Measurements from ENCODE around the gene PFKFB3.
A peak's percentile ranks its signal among the peaks of the same experiment; 100 is the strongest.
"Not testable (repeated sequence)": the region's sequence is repeated elsewhere in the genome, so short reads cannot be mapped to it uniquely, and the experiment has no call there.

PFKFB3 gene

GRCh38 chr10:6203331-6204062, 765 bp downstream of the PFKFB3 start:
- peak; percentile 47 for DNase-seq

- peak; percentile 51 for DNase-seq
These were observed 1.3 kb downstream of the PFKFB3 start for GRCh38 chr10:6204063-6204340.

- no peak for DNase-seq
These were observed 1.8 kb downstream of the PFKFB3 start for GRCh38 chr10:6204341-6205191.

GRCh38 chr10:6206486-6206885, 3.8 kb downstream of the PFKFB3 start:
- DNase-seq, result not testable (repeated sequence)

DNA sequence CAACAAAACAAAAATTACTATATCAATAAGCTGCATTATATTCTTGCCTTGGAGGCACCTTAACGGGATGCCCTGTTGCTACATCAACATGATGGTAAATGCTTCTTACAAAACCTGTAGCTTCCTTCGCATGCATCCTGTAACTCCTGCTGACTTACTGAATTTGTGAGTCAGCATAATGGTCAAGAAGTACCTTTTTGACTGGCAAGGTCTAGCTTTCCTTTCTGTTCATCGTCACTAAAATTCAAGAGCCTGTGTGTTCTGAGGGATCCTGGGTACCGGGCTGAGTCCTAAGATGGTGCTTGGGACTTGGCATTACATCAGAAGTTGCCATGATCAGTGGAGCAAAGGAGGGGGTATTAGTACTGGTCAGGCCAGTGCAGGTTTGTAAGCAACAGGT, 4.9 kb downstream of the PFKFB3 start:
- DNase-seq, result peak; percentile 69

DNA sequence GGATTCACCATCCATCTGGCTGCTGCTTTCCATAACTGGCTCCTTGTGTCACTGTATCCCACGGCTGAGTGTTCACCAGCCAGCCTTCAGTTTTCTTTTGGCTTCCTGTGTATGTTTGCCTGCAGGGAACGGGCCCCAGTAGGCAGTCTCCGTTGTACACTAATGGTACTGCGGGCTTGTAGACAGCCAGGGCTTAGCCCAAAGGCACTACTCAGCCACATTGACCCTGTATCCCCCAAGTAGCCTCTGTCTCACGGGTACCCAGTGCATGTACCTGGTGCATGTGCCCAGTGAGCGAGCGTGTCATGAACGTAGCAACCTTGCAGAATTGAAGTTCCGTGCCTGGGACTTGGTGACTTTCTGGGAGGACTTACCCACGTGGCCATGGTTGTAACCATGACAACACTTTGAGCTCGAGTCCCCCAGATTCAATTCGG, 6.1 kb downstream of the PFKFB3 start:
- DNase-seq, result no peak

- no peak for DNase-seq
These were observed 8.6 kb downstream of the PFKFB3 start for GRCh38 chr10:6211341-6211670.

GRCh38 chr10:6211671-6212635, 9.2 kb downstream of the PFKFB3 start:
- DNase-seq, result no peak

DNA sequence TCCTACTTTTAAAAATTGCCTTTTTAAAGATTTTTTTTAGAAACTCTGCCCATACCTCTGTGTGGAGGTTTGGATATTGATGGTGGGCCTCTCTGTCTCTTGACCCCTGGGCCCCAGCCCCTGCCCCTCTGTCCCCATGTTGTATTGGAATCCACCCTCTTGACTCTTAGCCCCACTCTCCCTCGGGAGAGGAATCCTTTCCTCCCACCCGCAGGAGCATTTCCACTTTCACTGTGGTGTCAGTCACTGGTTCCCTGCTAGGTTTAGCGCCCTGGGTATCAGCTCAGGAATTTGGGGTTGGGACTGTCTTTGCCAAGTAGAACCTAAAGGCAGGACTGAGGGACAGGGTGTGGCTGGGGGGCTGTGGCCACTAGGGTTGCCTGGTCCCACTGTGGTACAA, 10.1 kb downstream of the PFKFB3 start:
- no peak for DNase-seq

GRCh38 chr10:6213257-6213905, 10.6 kb downstream of the PFKFB3 start:
- no peak for DNase-seq

GRCh38 chr10:6213908-6214307, 11.2 kb downstream of the PFKFB3 start:
- no peak for DNase-seq

DNA sequence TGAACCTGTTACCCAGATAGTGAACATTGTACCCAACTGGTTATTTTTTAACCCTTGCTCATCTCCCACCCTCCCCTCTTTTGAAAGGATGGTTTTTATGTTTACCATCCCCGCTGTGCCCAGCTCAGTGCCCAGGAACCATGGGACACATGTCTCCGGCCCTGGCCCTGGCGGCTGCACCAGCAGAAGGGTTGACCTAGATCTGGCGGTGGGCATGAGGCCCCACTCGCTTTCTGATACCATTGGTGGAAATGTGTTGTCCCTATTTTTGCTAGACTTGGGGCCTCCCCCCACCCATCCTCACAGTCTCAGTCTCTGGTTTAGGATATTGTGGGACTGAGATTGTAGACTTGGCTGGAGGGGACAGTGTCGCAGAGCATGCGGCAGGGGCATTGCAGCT, 11.9 kb downstream of the PFKFB3 start:
- DNase-seq, result no peak

DNA sequence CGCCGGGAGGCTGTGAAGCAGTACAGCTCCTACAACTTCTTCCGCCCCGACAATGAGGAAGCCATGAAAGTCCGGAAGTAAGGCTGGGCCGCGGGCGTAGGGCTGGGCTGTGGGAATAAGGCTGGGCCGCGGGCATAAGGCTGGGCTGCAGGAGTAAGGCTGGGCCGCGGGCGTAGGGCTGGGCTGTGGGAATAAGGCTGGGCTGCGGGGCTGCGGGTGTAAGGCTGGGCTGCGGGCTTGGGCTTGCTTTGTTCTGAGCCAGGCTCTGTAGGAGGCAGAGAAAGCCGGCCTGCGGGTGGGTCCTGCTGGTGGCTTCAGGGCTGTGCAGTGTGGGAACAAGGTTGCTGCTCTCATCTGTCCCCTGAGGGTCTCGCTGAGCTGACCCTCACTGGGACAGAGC, 12.5 kb downstream of the PFKFB3 start:
- no peak for DNase-seq

- no peak for DNase-seq
These were observed 13.2 kb downstream of the PFKFB3 start for GRCh38 chr10:6215683-6216484.

GRCh38 chr10:6216916-6217315, 14.2 kb downstream of the PFKFB3 start:
- DNase-seq, result no peak

DNA sequence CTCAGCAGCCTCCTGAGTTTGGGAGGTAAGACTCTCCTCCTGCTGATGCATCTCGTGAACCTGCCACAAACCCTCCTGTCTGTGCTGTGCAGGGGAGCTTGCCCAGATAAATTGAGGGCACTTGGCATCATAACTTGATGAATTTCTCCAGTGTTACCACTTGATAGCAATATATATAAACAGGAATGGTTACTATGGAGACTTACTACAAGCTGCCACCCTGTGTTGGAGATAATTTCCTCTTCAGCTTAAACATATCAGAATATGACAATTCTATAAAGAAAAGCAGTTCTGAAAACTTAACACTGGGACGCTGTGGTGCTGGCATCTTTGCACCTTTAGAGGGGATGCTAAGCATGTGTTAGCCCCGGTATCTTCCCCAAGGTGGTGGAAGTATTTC, 14.9 kb downstream of the PFKFB3 start:
- DNase-seq, result no peak

DNA sequence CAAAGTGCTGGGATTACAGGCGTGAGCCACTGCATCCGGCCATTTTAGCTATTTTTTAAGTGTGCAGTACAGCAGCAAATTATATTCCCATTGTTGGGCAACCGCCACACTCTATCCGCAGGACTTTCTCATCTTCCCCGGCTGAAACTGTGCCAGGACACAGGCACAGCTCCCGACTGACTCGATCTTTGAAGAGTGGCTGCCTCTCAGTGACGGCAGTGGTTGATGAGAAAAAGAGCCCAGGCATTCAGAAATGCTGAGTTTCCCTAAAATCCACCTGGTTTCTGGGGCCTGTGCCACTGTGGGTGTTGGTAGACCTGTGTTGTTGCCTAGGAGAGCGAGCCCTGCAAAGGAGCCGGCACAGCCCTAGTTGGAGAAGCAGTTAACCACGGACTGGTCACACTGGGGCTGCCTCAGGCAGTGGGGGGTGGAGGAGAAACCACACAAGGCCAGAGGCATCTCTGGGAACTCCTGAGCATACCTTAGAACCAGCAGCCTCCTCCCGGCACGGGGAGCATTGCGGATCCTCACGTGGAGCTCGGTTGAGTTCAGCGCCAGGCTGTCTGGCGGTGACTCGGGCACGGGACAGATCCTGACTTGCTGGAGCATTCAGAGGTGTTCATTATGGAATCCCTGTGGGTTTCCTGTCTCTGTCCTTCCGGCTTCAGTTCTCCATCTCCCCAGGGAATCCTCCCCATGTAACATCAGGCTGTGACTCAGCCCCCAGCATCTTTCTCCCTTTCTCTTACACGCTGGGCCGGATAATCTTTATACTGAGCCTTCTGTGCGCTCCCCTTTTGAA, 16.2 kb downstream of the PFKFB3 start:
- no peak for DNase-seq

DNA sequence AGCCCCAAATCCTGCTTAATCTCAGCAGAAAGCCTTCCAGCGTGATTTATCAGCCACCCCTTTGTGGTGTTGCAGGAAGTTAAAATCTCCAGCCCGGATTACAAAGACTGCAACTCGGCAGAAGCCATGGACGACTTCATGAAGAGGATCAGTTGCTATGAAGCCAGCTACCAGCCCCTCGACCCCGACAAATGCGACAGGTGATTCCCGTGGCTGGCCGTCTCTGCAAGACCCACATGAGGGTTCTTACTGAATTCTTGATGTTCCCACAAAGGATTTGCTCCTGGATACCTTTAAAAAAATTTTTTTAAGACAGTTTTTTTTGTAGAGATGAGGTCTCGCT, 16.7 kb downstream of the PFKFB3 start:
- DNase-seq, result no peak

- DNase-seq, result no peak
These were observed 17.9 kb downstream of the PFKFB3 start for GRCh38 chr10:6220418-6221191.

GRCh38 chr10:6221192-6221940, 18.6 kb downstream of the PFKFB3 start:
- no peak for DNase-seq

Measured in activated CD4-positive, alpha-beta T cell treated with anti-CD3 and anti-CD28 coated beads, Interleukin-2, amount 50 U/mL, for 16 hours (primary cell).